MM.1S (cell line): Measurements from ENCODE around the gene NPEPPS.
"Not testable (repeated sequence)": the region's sequence is repeated elsewhere in the genome, so short reads cannot be mapped to it uniquely, and the experiment has no call there.

Experiments
- CTCF ChIP-seq: fragments of 300-600 bp; sonication (generic); IDR thresholded peaks from 2 replicates; pipeline ENCODE4 v1.5.1; 2016; ENCODE audit warnings: antibody characterized with exemption, low read length, mixed read lengths
- EZH2 ChIP-seq: fragments of 300-600 bp; sonication (generic); optimal IDR thresholded peaks from 2 replicates; pipeline ENCODE3; 2017; ENCODE audit warnings: low read depth, mild to moderate bottlenecking, antibody characterized with exemption, low read length, mixed read lengths
- EZH2phosphoT487 ChIP-seq: fragments of 300-600 bp; sonication (generic); IDR thresholded peaks from 2 replicates; pipeline ENCODE4 v1.6.1; 2018; ENCODE audit warnings: antibody characterized with exemption, low read length

GRCh38 chr17:47519365-47519764, 11.5 kb upstream of the NPEPPS start:
- TF ChIP-seq EZH2phosphoT487, CTCF, EZH2: not testable (repeated sequence)
